ENCODE measurements around the gene BAIAP2.

BAIAP2 gene

DNA sequence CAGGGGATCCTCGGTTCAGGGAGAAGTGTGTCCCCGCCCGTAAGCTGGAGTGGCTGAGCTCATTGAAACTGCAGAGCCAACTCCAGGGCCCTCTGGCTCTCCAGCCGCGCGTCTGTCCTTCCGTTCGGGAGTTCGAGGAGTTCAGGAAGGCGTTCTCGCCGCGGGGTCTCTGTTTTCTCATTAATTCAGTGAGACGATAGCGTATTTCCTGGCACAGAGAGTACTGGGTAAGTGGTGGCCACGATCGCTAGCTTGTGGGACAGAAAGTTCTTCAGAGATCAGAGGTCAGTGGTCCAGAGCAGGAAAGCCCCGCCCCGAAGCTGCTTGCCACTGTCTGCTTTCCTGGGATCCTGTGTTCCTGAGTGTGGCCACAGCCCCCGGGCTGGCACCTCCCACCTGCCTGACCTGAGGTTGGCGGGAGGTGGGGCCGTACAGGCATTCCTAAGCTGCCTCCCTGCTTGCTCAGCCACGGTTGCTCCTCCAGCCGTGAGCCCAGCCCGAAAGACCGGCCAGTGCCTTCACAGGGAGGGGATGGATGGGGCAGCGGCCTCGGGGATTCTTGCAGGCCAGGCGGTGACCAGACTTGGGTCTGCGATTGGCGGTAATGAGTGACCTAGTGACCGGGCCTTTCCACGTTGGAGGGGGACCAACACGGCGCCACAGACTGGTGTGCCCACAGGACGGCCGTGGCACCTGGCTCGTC lies 8.9 kb downstream of the BAIAP2 start:
- TF ChIP-seq POLR2A (IDR thresholded peaks at IDR 0.05; ENCODE audit: low read depth, low read length): peak; percentile 49; the same call in 1 of the 2 replicates
- peak; percentile 95 for DNase-seq (ENCODE audit: insufficient read length, low spot score)
- no peak for FAIRE-seq

DNA sequence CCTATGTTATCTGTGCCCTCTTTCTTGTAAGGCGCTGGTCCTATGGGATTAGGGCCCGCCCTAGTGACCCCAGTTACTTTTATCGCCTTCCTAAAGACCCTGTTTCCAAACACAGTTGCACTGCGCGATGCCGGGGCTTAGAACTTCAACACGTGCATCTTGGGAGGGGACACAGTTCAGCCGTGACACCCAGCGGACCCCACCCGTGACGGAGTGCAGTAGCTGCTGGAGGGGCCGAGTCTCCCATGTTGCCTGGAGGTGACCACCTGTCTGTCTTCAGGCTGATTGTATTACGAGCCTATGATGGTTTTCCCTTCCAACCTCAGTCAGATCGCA lies 9.4 kb downstream of the BAIAP2 start:
- no peak for DNase-seq (ENCODE audit: insufficient read length, low spot score)
- TF ChIP-seq POLR2A (IDR thresholded peaks at IDR 0.05; ENCODE audit: low read depth, low read length): no peak
- FAIRE-seq: no peak

DNA sequence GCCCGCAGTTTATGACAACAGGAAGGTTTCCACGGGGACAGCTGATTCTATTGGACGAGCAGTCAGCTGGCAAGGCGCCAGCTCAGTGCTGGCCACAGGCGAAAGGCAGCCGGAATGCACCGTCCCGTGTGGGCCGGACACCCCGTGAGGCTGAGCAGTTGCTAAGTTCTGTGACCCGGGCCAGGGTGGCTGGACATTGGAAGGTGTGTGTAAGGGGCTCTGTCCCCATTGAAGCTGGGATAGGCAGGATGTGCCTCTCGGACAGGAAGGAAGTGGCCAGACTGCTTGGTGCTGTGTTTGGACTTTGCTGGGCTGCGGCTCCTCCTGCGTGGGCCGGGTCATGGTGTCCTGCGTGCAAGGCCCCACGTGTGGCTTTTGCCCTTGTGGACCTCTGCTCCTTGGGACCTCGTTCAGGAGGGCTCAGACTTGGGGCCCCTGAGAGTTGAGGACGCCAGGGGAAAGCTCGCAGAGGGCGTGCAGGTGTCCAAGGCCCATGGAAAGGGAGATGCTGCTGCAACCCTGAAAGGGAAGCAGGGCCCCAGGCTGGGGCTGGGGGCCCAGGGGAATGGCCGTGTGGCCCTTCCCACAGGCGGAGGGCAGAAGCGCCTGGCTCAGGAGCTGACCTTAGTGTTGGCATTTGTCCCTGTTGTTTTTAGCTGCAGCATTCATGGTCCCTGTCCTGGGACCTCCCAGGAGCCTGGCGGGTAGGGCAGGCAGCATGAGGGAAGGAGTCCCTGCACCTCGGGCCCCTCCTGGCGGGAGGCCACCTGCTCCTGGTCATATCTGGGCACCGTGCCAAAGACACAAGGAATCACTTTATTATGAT lies 10.0 kb downstream of the BAIAP2 start:
- no peak for FAIRE-seq
- TF ChIP-seq POLR2A (IDR thresholded peaks at IDR 0.05; ENCODE audit: low read depth, low read length): no peak
- DNase-seq (ENCODE audit: insufficient read length, low spot score): no peak

DNA sequence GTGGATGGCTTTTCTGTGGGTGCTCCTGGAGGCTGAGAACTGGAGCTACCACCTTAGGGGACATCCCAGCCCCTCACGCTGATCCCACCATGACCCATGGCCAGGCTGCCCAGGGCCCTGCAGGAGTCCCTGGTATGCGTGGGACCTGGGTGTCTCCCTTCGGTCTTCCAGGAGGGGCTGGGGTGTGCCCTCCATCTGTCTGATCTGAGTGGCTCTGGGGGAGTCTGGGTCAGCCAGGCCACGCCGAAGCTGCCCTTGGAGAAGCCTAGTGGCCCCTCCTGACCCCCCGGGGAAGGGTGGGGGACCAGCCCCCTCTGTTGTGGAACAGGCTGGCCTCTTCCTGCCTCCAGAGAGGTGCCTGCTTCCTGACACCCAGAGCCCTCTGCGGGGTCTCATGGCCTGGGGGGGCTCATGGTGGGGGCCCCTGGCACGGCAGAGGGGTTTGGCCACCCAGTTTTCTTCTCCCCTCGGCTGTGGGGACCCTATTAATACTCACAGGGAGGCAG lies 10.7 kb downstream of the BAIAP2 start:
- no peak for DNase-seq (ENCODE audit: insufficient read length, low spot score)
- no peak for FAIRE-seq
- no peak for TF ChIP-seq POLR2A (IDR thresholded peaks at IDR 0.05; ENCODE audit: low read depth, low read length)

DNA sequence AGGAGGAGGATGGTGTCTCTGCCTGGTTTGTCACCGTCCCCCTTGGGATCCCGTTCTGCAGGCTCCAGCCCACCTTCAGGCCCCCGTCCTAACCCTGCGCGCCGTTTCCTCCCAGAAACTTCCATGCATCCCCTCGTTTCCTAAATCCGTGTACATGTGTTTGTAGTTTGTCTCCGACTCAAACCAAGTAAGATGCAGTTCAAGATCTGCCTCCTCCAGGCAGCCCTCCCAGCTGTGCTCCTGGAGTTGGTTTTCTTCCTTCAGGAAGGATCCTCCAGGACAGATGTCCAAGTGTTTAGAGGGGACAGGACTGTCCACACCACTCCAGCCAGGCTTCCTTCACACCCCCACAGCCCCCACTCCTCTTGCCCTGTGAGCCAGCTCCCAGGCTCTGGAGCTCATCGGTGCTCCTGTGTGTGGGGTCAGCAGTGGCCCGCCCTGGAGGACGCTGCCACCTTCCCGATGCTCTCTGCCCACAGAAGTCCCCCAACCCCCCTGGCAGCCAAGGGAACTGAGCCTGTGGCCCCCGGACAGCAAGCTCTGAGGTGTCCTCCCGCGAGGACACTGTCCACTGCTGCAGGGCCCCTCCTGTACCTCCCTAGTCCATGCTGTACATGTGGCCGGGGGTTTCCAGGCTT lies 11.3 kb downstream of the BAIAP2 start:
- TF ChIP-seq POLR2A (IDR thresholded peaks at IDR 0.05; ENCODE audit: low read depth, low read length): no peak
- FAIRE-seq (no peak), DNase-seq (ENCODE audit: insufficient read length, low spot score) (no peak)

DNA sequence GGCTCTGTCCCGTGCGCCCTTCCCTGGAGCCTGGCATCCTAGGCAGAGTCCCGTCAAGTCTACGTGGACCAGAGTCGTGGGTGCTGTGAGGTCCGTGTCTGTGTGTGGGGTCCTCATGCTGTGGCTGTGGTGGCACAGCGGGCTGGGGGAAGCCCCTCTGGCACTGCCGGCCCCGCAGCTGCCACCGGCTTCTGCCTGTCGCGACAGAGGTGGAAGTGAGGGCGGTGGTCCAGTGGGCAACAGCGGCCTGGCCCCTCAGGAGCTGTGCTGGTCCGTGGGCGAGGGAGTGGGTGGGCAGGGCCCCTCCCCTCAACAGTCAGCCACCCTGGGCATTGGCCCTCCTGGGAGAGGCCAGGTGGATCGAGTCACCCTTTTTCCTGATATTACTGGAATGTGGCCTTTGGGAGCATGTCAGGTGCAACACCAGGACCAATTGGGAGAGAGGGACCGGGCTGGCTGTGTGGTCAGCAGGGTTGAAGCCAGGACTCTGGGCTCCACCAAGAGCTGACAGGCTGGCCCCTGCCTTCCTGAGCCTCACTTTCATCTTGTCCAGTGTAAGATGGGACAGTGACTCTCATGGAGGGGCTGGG lies 11.9 kb downstream of the BAIAP2 start:
- TF ChIP-seq POLR2A (IDR thresholded peaks at IDR 0.05; ENCODE audit: low read depth, low read length): no peak
- no peak for DNase-seq (ENCODE audit: insufficient read length, low spot score)
- no peak for FAIRE-seq

DNA sequence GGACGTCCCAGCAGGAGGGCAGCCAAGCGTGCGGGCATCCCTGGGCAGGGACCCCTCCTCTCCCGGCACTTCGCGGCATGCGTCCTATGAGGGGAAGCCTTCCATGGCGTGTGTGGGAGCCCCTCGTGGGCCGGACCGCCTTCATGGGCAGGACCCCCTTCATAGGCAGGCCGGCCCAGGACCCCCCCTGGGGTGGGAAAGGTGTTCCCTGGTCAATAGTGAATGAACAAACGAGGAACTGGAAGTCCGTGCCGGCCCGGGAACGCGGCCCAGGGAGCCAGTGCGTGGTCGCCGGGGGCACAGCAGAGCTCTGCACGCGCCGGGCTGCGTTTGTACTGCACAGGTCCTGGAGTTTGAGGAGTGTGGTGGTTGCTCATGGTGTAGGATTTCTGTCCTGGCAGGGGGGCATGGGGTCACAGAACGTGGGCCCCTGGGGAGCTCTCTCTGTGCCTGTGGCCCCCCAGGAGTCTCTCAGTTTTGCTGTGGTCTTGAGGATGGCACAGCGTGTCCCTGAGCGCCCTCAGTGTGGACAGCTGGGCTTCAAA lies 13.9 kb downstream of the BAIAP2 start:
- FAIRE-seq: no peak
- no peak for TF ChIP-seq POLR2A (IDR thresholded peaks at IDR 0.05; ENCODE audit: low read depth, low read length)
- no peak for DNase-seq (ENCODE audit: insufficient read length, low spot score)

DNA sequence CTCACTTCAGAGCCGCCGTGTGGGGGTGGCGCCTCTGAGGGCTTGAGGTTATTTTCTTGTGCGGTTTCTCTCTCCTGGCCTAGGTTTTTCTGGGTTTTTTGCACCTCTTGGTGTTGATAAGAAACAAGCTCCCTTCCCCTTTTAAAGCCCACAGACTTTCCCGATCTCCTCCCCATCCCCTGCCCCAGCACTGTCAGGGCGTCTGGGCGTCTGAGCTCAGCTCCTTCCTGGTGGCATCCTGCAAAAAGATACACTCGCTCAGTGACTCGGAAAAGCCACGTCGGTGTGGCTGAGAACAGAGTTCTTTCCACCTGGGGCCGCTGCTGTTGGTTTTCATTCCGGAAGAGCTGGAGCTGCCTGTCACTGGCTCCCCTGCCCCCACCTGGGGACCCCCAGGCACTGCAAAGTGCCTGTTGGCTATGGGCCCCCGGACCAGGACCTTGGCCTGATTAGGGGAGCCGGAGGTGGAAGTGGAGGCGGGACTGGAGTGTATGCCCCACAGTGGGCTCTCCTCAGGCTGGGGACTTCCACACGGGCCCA lies 14.5 kb downstream of the BAIAP2 start:
- DNase-seq (ENCODE audit: insufficient read length, low spot score) (no peak), FAIRE-seq (no peak)
- no peak for TF ChIP-seq POLR2A (IDR thresholded peaks at IDR 0.05; ENCODE audit: low read depth, low read length)

DNA sequence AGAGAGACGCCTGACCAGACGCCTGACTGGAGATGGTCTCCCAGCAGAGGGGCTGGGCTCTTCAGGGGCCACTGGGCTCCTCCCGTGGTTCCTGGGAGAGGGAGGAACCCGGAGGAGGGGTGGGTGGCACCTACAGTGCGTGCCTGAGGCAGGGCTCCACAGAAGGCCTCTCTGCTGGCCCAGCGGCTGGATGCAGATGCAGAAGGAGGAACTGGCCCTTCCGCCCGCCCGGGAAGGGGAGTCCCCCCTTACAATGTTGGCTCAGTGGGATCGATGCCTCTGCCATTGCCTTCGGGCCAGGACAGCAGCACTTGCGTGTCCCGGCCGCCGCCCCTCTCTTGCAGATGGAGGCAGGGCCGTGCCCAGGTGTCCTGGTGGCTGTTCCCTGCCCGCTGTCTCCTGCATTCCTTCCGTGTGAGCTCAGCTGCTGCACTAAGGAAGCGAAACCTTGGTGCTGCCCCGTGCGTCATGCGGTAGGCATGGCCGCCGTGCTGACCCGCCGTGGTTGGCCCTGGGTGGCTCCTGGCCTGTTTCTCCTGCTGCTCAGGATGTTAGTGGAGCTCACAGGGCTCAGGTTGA lies 15.1 kb downstream of the BAIAP2 start:
- peak; percentile 15 for FAIRE-seq
- TF ChIP-seq POLR2A (IDR thresholded peaks at IDR 0.05; ENCODE audit: low read depth, low read length): peak; percentile 37
- peak; percentile 97 for DNase-seq (ENCODE audit: insufficient read length, low spot score)

DNA sequence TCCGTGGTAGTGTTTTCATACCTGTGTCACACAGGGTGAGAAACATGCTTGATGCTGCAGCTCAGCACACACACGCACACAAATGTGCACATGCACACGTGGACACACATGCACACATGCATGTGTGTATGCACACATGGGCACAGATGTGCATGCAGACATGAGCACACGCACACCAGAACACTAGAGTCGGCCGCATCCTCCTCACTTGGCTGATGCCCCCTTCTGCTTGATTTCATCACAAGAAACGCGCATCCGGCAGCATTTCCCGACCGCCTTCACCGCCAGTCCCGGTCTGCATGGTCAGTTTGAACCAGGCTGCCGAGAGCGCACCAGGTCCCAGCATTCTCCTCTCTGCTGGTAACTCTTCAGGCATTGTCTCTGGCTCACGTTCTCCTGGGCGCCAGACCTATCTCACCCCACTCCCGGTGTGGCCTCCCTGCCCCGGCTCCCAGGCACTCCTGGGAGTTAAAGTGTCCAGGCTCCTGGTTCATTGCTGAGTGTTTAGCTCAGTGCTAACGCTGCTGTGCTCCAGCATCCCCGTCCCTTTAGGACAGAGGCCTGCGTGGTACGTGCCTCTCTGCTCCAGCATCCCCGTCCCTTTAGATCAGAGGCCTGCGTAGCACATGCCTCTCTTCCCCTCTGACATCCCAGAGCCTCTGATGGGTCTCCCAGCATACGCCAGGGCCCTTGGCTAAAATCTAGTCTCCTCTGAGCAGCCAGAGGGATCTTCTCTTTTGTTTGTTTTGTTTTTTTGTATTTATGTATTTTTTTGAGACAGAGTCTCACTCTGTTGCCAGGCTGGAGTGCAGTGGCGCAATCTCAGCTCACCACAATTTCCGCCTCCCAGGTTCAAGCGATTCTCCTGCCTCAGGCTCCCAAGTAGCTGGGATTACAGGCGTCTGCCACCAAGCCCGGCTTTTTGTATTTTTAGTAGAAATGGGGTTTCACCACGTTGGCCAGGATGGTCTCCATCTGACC lies 16.0 kb downstream of the BAIAP2 start:
- no peak for DNase-seq (ENCODE audit: insufficient read length, low spot score)
- no peak for TF ChIP-seq POLR2A (IDR thresholded peaks at IDR 0.05; ENCODE audit: low read depth, low read length)
- no peak for FAIRE-seq

DNA sequence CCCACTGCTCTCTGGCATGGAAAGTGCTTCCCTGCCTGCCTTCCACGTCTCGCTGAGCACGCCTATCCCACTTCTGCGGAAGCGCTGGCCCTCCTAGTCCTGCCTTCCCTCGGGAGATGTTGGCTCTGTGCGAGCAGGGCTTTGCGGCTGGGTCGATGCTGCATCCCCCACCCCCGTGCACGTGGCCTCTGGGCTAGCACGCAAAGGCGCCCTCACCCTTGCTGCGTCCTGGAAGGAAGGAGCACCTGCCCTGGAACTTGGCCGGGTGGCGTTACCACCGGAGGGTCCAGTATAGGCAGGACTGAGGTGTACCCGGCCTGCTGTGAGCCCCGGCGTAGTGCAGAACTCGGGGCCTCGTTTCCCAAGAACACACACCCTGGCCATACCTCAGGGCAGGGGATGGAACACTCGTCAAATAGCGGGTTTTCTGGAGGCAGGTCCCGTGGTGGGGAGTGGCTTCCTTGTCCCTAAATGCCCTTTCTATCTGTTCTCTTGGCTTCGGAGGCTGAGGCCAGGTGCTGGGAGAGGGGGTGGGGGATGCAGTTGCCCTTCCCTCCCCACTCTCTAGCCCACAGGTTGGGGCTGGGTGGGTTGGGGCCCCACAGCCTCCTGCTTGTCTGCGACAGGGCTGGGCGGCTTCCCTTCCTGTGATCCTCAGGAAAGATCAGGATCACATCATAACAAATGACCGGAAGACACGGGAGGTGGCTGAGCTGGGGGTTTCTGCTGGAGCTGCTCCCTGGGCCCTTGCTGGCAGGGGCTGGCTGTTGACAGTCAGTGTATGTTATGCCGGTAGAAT lies 17.4 kb downstream of the BAIAP2 start:
- no peak for TF ChIP-seq POLR2A (IDR thresholded peaks at IDR 0.05; ENCODE audit: low read depth, low read length)
- no peak for DNase-seq (ENCODE audit: insufficient read length, low spot score)
- FAIRE-seq: no peak
